NCI-H1105 treated with DMSO at 0.1 percent for 48 hours (cell line): ENCODE results near the gene FARP1.

ENCODE experiments used
- DNase-seq: peaks from one replicate; lab custom pipeline; 2025; lab: John Stamatoyannopoulos, UW

FARP1 gene

DNA sequence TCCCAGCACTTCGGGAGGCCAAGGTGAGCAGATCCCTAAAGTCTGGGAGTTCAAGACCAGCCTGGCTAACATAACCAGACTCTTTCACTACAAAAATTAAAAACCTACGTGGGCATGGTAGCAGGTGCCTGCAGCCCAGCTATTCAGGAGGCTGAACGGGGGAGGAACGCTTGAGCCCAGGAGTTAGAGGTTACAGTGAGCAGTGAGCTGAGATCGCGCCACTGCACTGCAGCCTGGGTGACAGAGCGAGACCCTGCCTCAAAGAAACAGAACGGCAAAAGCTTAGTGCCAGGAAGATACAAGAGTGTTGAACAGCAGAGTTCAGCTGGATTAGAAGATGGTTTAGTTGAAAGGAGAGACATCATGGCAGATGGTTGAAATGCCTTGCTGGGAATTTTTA lies 58.3 kb downstream of the FARP1 start:
- no peak for DNase-seq

DNA sequence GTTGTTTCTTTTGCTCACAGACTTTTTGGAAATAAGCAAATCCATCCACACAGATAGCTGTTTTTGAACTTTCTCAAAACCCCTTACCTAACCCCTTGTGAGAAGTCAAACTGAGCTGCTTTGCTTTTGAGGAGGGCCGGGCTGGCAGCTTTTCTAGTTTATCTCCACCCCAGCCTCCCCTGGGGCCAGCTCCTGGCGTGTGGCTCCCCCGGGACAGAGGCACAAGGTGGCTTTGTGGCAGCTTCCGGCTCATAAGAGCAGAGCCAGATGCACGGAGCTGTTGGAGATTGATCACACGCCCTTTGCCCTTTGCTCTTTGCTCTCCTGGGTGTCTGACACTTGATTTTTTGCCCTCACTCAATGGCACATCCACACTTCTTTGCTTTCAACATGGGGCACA lies 59.1 kb downstream of the FARP1 start:
- no peak for DNase-seq

DNA sequence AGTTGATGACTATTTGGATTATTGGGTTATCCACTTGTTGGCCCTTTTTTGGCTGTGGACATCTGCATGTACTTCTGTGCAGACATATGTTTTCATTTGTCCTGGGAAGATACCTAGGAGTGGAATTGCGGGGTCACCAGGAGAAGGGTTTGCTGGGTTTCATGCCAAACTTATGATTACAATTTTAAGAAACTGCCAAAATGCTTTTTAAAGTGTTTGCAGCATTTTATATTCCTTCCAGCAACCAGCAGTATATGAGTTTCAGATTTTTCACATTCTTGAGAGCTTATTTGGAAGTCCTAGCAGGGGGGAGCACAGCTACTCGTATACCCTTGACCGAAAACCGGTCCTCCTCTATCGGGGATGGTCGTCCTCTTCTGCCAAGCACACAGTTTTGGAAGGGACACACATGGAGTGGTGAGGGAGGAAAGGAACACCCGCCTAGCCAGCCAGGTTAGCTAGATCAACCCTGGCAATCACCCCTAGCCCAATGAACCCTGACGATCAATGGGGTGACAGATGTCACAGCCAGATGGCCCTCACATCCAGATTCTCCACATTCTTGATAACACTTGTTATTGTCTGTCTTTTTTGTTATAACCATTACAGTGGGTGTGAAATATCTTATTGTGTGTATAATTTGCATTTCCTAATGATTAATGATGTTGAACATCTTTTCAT lies 60.9 kb downstream of the FARP1 start:
- DNase-seq = no peak

DNA sequence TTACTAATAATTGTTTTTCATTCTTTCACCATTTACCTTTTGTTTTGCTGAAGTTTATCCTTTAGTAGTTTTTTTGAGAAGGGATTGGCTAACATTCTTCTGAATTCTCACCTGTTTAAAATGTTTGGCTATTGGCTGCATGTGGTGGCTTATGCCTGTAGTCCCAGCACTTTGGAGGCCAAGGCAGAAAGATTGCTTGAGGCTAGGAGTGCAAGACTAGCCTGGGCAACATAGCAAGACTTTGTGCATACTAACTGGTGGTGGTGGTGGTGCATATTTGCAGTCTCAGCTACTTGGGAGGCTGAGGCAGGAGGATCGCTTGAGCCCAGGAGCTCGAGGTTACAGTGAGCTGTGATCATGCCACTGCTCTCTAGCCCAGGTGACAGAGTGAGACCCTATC lies 61.7 kb downstream of the FARP1 start:
- no peak for DNase-seq

DNA sequence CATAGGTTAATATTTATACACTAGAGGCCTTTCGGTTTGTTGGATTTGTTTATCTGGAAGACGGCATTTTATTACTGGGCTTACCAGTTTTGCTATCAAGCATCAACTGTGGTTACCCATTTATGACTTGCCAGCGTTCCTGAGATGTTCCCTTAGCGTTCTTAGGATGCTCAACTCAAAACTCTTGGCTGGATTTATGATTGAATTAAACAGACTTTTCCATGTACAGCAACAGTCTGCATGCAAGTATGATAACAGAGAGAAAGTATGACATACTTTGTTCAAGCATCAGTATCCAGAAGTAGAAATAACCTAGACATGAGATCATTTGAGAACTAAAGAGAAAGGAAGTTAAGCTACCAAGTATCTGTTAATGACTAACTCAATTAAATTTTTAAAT lies 64.1 kb downstream of the FARP1 start:
- DNase-seq = no peak

DNA sequence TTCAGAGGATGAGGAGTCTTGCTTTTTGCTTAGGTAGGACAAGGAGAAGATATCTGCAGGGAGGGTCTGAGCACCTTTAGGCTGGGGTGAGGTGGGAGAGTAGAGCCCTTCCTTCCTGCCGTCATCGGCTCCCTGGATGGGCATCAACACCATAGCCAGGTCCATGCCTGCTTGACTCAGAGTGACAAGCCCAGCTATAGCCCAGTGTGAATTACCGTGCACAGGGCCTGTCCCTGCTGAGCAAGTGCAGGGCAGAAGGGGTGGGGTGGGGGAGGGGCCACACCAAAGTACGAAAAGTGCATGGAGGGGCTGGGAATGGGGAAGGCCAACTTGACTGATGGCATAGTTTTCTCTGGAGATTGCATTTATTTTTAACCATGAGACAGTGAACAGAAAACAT lies 64.5 kb downstream of the FARP1 start:
- DNase-seq = no peak

DNA sequence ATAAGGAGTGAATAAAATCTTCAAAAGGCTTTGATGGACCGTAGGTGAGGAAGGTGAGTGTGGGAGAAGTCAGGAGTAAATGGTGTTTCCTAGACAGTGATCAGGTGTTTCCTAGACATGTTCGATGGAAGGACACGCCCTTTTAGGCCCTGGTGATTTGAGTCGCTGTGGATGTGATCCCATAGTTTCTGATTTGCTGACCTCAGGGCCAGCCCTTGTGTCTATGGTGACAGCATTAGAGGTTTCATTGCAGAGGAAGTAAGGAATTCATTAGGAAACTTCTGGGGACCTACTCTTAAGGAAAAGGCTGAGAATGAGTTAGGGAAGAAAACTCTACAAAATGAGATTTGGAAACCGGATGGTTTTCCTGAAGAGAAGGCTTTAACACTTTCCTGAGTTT lies 65.7 kb downstream of the FARP1 start:
- no peak for DNase-seq

DNA sequence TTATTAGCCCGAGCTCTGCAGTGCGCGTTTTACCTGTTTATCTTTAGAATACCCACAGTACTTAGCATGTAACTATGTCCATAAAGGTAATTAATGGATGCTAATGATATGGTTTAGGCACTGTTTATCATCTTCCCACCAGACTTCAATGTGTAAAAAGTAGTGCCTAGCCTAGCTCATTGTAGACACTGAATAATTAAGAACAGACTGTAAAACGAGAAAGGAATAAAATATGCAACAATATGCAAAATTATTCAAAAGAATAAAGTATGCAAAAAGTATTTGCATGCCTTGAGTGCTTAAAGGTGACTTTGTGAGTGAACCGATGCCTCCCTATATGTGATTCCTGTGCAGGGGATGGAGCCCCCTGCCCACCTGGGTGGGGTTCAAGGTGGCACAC lies 69.9 kb downstream of the FARP1 start:
- no peak for DNase-seq

DNA sequence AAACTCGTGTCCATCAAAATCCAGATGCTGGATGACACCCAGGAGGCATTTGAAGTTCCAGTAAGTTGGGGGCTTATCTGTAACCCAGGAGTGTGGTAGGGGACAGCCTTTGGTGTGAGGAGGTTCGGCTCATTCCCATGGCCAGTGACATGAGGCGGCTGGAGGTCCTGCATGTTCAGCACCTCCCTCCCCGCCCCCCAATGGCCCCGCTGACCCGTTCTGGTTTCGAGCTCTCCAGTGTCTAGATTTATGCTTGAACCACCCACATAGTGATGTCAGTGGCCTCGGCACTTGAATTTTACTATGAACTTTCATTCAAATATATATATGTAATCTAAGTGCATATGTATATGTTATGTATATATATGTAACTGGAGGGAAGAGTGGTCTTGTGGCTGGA lies 70.5 kb downstream of the FARP1 start:
- no peak for DNase-seq

DNA sequence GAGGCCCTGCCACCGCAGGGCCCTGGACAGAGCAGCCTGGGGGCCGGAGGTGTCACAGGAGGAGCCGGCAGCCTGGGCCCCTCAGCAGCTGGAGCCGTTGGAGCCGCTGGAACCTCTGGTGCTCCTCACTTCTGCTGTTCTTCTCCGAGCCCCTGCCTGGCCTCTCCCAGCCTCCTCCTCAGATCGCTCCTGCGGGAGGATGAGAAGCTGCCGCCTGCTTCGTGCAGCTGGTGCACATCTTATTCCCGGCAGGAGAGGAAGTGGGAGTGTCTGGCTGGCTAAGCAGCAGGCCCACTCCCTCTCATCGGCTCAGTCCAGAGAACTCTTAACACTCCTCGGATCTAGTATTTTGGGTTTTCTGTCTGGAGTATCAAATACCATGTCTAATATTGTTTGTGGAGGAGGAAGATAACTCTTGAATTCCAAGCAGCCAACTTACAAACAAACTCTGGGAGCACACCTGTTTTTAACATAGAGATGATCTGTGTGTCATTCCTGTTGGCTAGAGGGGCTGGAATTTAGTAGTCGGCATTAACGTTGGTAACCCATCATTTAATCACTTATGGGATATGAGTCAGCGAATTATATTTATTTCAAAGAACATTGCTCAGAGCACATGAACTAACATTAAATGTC lies 71.2 kb downstream of the FARP1 start:
- no peak for DNase-seq

DNA sequence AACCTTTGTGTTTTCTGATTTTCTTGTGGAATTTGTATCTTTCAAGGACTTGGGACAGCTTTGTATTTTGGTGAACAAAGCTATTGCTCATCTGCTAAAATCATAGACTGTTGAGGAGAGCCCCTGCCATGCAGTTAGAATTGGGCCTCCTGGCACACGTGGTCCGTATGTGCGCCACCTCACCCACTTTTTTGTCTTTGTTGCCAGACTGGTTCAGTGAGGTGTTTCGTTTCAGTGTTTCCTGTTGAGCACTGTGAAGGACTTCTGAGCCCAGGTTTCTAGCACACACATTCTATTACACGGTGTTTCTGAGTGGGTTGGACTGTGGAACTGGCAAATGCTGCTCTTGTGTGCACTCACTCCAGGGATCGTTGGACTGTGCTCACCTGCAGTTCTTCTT lies 71.8 kb downstream of the FARP1 start:
- DNase-seq = no peak

DNA sequence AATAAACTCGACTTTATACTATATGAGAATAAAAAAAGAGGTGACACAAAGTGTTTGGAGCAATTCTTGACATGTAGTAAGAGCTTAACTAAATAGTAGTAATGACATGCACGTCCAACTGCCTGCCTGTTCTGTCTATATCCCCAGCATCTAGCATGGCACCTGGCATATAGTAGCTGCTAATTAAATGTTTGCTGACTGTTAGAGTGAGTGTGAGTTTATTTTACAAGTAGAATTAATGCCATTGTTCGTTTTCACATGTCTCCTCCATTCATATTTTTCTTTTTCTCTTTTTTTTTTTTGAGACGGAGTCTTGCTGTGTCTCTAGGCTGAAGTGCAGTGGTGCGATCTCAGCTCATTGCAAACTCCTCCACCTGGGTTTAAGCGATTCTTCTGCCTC lies 72.6 kb downstream of the FARP1 start:
- no peak for DNase-seq

DNA sequence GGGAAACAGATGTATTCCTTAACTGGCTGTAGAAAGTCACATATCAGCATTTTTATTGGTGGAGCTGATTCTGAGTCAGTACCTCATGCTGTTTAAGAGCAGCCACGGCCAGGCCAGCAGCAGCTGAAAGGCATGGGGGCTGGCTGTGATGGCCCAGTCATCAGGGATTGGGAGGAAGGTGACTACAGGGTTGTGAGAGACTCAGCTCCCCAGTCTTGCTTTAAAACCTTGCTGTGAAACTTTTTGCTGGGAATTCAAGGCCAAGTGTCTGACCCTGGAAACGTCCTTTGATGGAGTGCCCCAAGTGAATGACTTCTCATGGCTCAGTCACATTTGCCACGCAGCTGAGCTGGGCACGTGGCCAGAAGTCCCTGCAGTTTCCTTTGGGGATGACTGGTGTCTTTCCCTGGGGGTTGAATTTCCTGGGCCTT lies 73.3 kb downstream of the FARP1 start:
- DNase-seq = no peak

DNA sequence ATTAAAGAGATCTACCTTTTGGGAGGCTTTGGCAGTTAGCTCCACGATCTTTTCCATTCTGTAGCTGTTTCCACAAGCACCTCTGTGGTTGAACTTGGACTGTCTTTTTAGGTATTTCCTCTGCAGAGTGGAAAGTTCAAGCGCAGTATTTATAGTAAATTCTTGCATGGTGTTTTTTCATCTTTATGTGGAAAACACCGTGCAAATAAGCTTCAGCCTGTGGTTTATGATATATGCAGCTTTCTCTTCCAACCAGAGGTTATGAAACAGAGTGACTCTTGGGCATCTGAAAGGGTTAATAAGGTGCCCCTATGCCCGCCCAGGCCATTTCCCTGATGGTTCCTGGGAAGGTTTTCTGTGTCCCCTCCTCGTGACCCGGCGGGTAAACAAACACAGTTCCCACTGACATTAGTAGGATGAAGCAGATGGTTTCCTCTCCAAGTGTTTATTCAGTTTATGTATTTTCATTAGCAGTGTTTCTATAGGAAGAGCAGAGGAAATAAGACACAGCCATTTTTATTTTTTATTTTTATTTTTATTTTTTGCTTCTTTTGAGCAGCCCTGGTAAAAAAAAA lies 73.9 kb downstream of the FARP1 start:
- DNase-seq = no peak

DNA sequence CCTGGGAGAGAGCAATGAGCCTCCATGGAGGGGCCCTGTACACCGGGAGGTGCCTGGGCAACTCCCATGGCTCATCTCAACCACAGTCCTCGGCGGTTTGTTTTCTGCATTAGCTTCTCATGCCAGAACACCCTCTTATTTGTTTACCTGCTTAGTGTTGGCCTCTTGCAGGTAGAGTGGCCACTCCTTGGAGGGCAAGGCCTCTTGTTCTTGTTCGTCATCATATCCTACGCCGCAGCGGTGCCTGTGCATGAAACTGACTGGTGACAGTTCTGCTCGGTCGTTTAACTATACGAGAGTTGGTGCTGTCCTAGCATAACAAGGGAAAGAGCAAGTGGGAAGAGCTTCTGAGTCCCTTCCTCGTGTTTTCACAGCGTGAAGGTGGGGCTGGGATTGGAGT lies 74.7 kb downstream of the FARP1 start:
- no peak for DNase-seq

DNA sequence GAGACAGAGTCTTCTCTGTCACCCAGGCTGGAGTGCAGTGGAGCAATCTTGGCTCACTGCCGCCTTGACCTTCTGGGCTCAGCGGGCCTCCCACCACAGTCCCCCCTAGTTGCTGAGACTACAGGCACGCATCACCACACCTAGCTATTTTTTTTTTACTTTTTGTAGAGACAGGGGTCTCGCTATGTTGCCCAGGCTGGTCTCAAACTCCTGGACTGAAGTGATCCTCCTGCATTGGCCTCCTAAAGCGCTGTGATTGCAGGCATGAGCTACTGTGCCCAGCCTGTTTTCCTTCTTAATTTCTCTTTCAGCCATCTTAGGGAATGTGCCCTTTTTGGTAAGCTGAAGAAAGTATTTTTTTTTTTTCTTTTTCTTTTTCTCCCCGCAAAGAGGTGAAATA lies 76.8 kb downstream of the FARP1 start:
- DNase-seq = no peak

DNA sequence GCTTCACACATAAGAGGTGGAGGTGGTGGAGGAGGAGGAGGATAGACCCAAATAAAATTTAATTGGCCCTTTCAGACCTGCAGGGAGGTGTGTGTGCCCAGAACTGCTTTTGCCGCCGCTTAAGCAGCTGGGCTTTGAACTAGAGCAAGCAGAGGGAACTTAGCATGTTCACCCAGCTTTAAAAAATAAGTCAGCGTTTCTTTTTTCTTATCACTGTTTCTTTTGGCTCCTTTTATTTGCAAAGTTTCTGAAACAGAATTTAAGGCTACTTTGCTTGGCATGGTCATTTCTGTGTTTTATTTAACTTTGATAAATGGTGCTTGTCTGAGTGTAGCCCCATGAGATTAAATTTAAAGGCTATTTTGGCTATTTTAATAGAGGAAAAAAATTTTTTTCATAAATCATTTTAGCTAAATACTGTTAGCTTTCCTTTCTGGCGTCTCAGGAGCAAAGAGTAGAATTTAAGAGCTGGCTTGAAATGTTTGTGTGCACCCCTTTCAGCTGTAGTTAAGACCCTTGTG lies 77.4 kb downstream of the FARP1 start:
- DNase-seq = no peak

DNA sequence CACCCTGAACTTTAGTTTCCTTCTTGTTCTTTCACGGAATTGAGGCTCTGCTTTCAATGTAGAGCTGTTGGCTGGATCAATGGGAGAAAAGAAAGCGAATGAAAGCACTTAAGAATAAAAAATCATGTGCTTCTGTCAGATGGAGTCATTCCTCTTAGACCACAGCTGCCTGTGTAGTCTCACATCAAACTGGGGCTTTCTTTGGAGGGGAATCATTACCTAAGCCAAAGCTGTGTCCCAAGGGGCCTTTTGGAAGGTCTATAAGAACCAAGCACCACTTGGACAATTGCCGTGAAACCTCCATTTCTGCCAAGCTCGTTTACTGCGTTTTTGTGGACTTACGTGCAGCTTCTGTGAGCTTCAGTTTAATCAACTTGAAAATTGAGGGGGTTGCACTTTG lies 78.3 kb downstream of the FARP1 start:
- no peak for DNase-seq

DNA sequence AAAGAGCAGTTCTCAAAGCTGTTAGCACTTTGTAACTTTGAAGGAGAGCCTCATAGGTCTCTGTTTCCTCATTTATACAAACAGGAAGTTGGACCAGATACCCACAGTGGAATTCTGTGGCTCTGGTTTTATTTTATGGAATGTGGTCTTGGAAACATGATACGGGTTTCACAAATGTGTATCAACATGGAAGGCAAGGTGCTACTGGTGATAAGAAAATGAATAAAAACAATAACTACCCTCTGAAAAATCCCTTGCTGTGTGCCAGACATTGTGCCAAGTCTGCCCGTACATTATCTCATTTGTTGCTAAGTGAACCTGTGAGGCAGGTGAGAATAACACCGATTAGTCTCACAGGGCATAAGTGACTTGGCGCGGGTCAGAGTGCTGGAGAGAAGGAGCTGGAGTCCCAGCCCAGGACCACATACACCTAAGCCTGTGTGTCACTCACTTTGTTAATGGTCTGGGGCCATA lies 79.2 kb downstream of the FARP1 start:
- DNase-seq = no peak

DNA sequence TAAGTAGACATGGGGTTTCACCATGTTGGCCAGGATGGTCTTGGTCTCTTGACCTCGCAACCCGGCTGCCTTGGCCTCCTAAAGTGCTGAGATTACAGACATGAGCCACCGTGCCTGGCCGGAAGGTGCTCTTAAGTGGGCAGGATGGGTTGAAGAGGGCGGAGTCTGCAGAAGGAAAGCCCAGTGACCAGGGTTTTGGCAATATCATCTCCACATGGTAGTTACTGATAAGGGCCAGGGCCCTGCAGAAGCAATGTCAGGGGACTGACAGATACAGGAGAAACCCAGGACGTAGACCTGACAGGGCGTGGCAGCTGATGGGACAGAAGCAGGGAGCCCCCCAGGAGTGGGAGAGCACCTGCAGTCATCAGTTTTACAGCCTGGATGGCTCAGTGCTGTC lies 79.9 kb downstream of the FARP1 start:
- no peak for DNase-seq

DNA sequence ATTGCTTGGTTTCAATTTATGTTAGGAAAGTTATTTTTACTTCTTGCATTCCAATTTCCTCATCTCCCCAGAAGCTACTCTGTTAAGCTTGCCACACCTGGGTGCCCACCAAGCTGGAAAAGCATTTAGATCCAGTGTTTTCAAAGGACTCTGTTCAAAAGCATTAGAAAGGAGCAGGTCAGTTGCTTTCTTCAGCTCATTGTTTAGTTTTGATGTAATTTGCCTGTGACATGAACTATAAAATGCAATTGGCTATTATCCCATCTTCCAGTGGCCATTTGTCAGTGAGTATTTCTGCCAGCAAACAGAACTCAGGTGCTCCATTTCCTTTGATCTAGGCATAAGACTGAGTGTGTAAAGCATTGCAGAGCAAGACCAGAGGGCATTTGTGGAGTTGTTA lies 80.8 kb downstream of the FARP1 start:
- peak; percentile 11 for DNase-seq

DNA sequence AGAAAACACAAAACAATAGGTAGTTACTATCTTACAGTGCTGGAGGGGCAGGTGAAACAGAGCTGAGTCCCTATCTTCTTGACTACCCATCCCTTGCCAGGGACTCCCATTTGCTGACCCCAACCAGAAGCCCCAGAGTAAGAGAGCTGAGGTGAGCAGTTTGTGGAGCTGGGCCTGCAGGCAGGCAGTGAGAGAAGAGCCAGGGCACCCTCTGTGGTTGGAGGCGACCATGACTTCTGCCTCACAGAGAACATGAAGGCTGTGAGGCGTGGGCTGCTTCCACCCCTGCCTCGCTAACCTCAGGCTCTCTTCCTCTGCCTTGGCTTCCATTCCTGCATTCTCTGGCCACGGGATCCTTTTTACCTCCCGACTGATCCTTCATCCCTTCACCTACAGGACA lies 81.7 kb downstream of the FARP1 start:
- no peak for DNase-seq
